H9 (cell line): ENCODE data around the gene PRKCA. TPM values are rescaled to one million over a fixed set of nuclear protein-coding genes. Genes with fewer than 3 reads are reported as not detected.

Experiments
- DNase-seq: peaks from one replicate; pipeline ENCODE4 v3.0.0-alpha.2; 2017
- H2AFZ ChIP-seq: one replicate; pipeline ENCODE4 v1.6.1; 2013; ENCODE audit warnings: mild to moderate bottlenecking, low read length, control low read depth, moderate library complexity
- H2AK5ac ChIP-seq: 2 replicates; pipeline ENCODE4 v1.6.1; 2013; ENCODE audit warnings: low read length, control low read depth, mixed read lengths; ENCODE audit not compliant: insufficient read length
- H2BK120ac ChIP-seq: one replicate; pipeline ENCODE4 v1.6.1; 2013; ENCODE audit warnings: low read depth, mild to moderate bottlenecking, low read length, control low read depth, inconsistent platforms; ENCODE audit not compliant: poor library complexity, severe bottlenecking
- H2BK12ac ChIP-seq: 2 replicates; pipeline ENCODE4 v1.6.1; 2013; ENCODE audit warnings: low read length, control low read depth, mixed read lengths, low read depth; ENCODE audit not compliant: insufficient read length
- H2BK15ac ChIP-seq: 2 replicates; pipeline ENCODE4 v1.6.1; 2013; ENCODE audit warnings: low read depth, low read length, control low read depth
- H2BK20ac ChIP-seq: one replicate; pipeline ENCODE4 v1.6.1; 2013; ENCODE audit warnings: low read depth, mild to moderate bottlenecking, low read length, control low read depth, inconsistent platforms; ENCODE audit not compliant: poor library complexity, severe bottlenecking
- H2BK5ac ChIP-seq: 2 replicates; pipeline ENCODE4 v1.6.1; 2013; ENCODE audit warnings: low read length, control low read depth, mixed read lengths; ENCODE audit not compliant: insufficient read length
- H3K14ac ChIP-seq: 2 replicates; pipeline ENCODE4 v1.6.1; 2013; ENCODE audit warnings: low read length, control low read depth; ENCODE audit not compliant: insufficient read depth
- H3K18ac ChIP-seq: 2 replicates; pipeline ENCODE4 v1.6.1; 2013; ENCODE audit warnings: low read depth, mild to moderate bottlenecking, mixed read lengths, low read length, control low read depth; ENCODE audit not compliant: insufficient read length
- H3K23ac ChIP-seq: 2 replicates; pipeline ENCODE4 v1.6.1; 2013; ENCODE audit warnings: low read length, control low read depth, mixed read lengths, low read depth; ENCODE audit not compliant: insufficient read length
- H3K23me2 ChIP-seq: 2 replicates; pipeline ENCODE4 v1.6.1; 2013; ENCODE audit warnings: low read depth, mild to moderate bottlenecking, mixed read lengths, low read length, control low read depth; ENCODE audit not compliant: insufficient read length, poor library complexity, severe bottlenecking
- H3K27ac ChIP-seq: 2 replicates; pipeline ENCODE4 v1.5.1; 2013; ENCODE audit warnings: low read length, control low read depth, mixed read lengths, low read depth; ENCODE audit not compliant: insufficient read length
- H3K27me3 ChIP-seq: 2 replicates; pipeline ENCODE4 v1.6.1; 2013; ENCODE audit warnings: low read length, control low read depth, inconsistent platforms; ENCODE audit not compliant: insufficient read depth
- H3K4ac ChIP-seq: 2 replicates; pipeline ENCODE4 v1.6.1; 2013; ENCODE audit warnings: low read depth, mild to moderate bottlenecking, control low read depth, inconsistent platforms, low read length, moderate library complexity
- H3K4me1 ChIP-seq: 2 replicates; pipeline ENCODE4 v1.6.1; 2013; ENCODE audit warnings: low read length, control low read depth, inconsistent platforms; ENCODE audit not compliant: insufficient read depth
- H3K4me2 ChIP-seq: 2 replicates; pipeline ENCODE4 v1.6.1; 2013; ENCODE audit warnings: low read length, control low read depth, mixed read lengths; ENCODE audit not compliant: insufficient read length, insufficient read depth
- H3K56ac ChIP-seq: 2 replicates; pipeline ENCODE4 v1.6.1; 2013; ENCODE audit warnings: low read depth, mild to moderate bottlenecking, mixed read lengths, low read length, control low read depth; ENCODE audit not compliant: insufficient read length
- H3K79me1 ChIP-seq: 2 replicates; pipeline ENCODE4 v1.6.1; 2013; ENCODE audit warnings: low read depth, mild to moderate bottlenecking, moderate library complexity, low read length, control low read depth, inconsistent platforms; ENCODE audit not compliant: insufficient read depth, poor library complexity, severe bottlenecking
- H3K79me2 ChIP-seq: 2 replicates; pipeline ENCODE4 v1.6.1; 2013; ENCODE audit warnings: low read length, control low read depth, inconsistent platforms; ENCODE audit not compliant: insufficient read depth
- H3K9ac ChIP-seq: 2 replicates; pipeline ENCODE4 v1.6.1; 2013; ENCODE audit warnings: low read length, control low read depth, mixed read lengths; ENCODE audit not compliant: insufficient read length; ENCODE audit errors: extremely low read depth
- H3K9me3 ChIP-seq: one replicate; pipeline ENCODE4 v1.6.1; 2013; ENCODE audit warnings: low read depth, low read length, inconsistent platforms; ENCODE audit not compliant: control insufficient read depth
- H3T11ph ChIP-seq: one replicate; pipeline ENCODE4 v1.6.1; 2013; ENCODE audit warnings: mild to moderate bottlenecking, low read length, control low read depth, inconsistent platforms
- H4K20me1 ChIP-seq: one replicate; pipeline ENCODE4 v1.6.1; 2013; ENCODE audit not compliant: control insufficient read depth, insufficient read length, insufficient read depth
- H4K5ac ChIP-seq: 2 replicates; pipeline ENCODE4 v1.6.1; 2013; ENCODE audit warnings: low read depth, mild to moderate bottlenecking, mixed read lengths, low read length, control low read depth; ENCODE audit not compliant: insufficient read length
- H4K8ac ChIP-seq: replicated peaks from 2 replicates; pipeline ENCODE4 v1.6.1; 2013; ENCODE audit warnings: low read length, control low read depth, mixed read lengths, low read depth; ENCODE audit not compliant: insufficient read length
- H4K91ac ChIP-seq: 2 replicates; pipeline ENCODE4 v1.6.1; 2013; ENCODE audit warnings: low read depth, mild to moderate bottlenecking, moderate library complexity, mixed read lengths, low read length, control low read depth; ENCODE audit not compliant: insufficient read length
- H3K27ac Mint-ChIP-seq, 3 experiments: 2 replicates in 2 of 3; 3 replicates in 1 of 3; pipeline ENCODE4 v1.8.0; 2020 to 2021; ENCODE audit warnings: mixed read lengths in 3 of 3, mild to moderate bottlenecking in 1 of 3, moderate library complexity in 1 of 3
- H3K27me3 Mint-ChIP-seq: 2 replicates; pipeline ENCODE4 v1.8.0; 2021; ENCODE audit warnings: low read depth, mild to moderate bottlenecking, moderate library complexity, mixed read lengths
- H3K36me3 Mint-ChIP-seq, 3 experiments: 2 replicates in 2 of 3; 3 replicates in 1 of 3; pipeline ENCODE4 v1.8.0; 2020 to 2021; ENCODE audit warnings: low read depth in 3 of 3, mixed read lengths in 3 of 3; ENCODE audit not compliant: insufficient read depth in 1 of 3
- H3K4me1 Mint-ChIP-seq, 2 experiments: 2 replicates each; pipeline ENCODE4 v1.8.0; 2020; ENCODE audit warnings: mixed read lengths in 2 of 2
- H3K4me3 Mint-ChIP-seq, 2 experiments: 2 replicates in 1 of 2; 3 replicates in 1 of 2; pipeline ENCODE4 v1.8.0; 2020 to 2021; ENCODE audit warnings: mild to moderate bottlenecking in 2 of 2, mixed read lengths in 2 of 2, moderate library complexity in 1 of 2
- H3K9me3 Mint-ChIP-seq, 2 experiments: 2 replicates in 1 of 2; 3 replicates in 1 of 2; pipeline ENCODE4 v1.8.0; 2020; ENCODE audit warnings: mild to moderate bottlenecking in 2 of 2, mixed read lengths in 2 of 2, moderate library complexity in 1 of 2
- CTCF ChIP-seq: fragments of 200-600 bp; sonication (generic); conservative IDR thresholded peaks from 3 replicates; pipeline ENCODE4 v1.8.0; 2021; ENCODE audit warnings: antibody characterized with exemption, mild to moderate bottlenecking
- WGBS: extraction: QIAGEN DNeasy Blood & Tissue Kit; methylation state at CpG from one replicate; pipeline ENCODE4 v1.1.7; 2013; ENCODE audit warnings: missing lambda C conversion rate, low lambda C conversion rate, mixed read lengths; ENCODE audit not compliant: insufficient read length; ENCODE audit errors: extremely low coverage; 5-methylcytosine and 5-hydroxymethylcytosine counted together
- total RNA-seq: library from RNA; stranded (reverse); gene quantifications from 2 replicates; pipeline ENCODE4 v1.2.1, GENCODE V29; 2021

The PRKCA gene
- total RNA-seq, 1 experiment from 2014 or later: 10.5 TPM

GRCh38 chr17:66706851-66707450 is 404.5 kb downstream of the PRKCA start:
- H2BK12ac ChIP-seq: no peak overlapping the region
- no peak overlapping the region for H2BK20ac ChIP-seq
- no peak overlapping the region for H3K4me2 ChIP-seq
- no peak overlapping the region for H2BK120ac ChIP-seq
- H2AFZ ChIP-seq: no peak overlapping the region
- H3K27me3 ChIP-seq: no peaks in the 10 kb centered on the region
- no peak overlapping the region for H4K91ac ChIP-seq
- H3K14ac ChIP-seq: no peak overlapping the region
- H3K9ac ChIP-seq: no peak overlapping the region
- no peak overlapping the region for H3K18ac ChIP-seq
- no peak overlapping the region for H3K27ac Mint-ChIP-seq
- H3K9me3 ChIP-seq: no peaks in the 10 kb centered on the region
- H3K56ac ChIP-seq: no peak overlapping the region
- no peak overlapping the region; a peak in 1 of 5 replicates for H3K4me3 Mint-ChIP-seq
- H3K23me2 ChIP-seq: no peaks in the 10 kb centered on the region
- peaks cover 10 to 17% of the 10 kb centered on the region in 2 experiments for H3K4me1 Mint-ChIP-seq
- H4K5ac ChIP-seq: no peak overlapping the region
- no peaks in the 10 kb centered on the region for H3K79me2 ChIP-seq
- H3K9me3 Mint-ChIP-seq: no peaks in the 10 kb centered on the region
- H3K27ac ChIP-seq: no peak overlapping the region
- 0 out of 2 replicates have a peak, but pooled peaks cover 3% of the 10 kb centered on the region for H3K4me1 ChIP-seq
- no peak overlapping the region for H2BK5ac ChIP-seq
- DNase-seq: peak; percentile 5
- no peak overlapping the region for H2AK5ac ChIP-seq
- H4K8ac ChIP-seq: no peak overlapping the region
- no peak for TF ChIP-seq CTCF
- H3K36me3 Mint-ChIP-seq: no peaks in the 10 kb centered on the region
- no peak overlapping the region for H3K4ac ChIP-seq
- H3T11ph ChIP-seq: no peak overlapping the region
- no peaks in the 10 kb centered on the region for H4K20me1 ChIP-seq
- no CpG with 5 or more reads among the region's 1 CpG for WGBS
- H2BK15ac ChIP-seq: no peak overlapping the region
- H3K79me1 ChIP-seq: no peaks in the 10 kb centered on the region
- no peak overlapping the region for H3K23ac ChIP-seq
- H3K27me3 Mint-ChIP-seq: no peaks in the 10 kb centered on the region
